HepG2 (cell line): Measurements from ENCODE around the gene FKBP1B. TPM values are rescaled to one million over a fixed set of nuclear protein-coding genes. Genes with fewer than 3 reads are reported as not detected.

ENCODE experiments used
- ATF1 ChIP-seq: IDR thresholded peaks from 2 replicates; pipeline ENCODE4 v1.6.1; 2016; ENCODE audit warnings: mild to moderate bottlenecking, control low read depth
- FOSL2 ChIP-seq: sonication (generic); formaldehyde crosslinking; IDR thresholded peaks from 2 replicates; pipeline ENCODE4 v1.4.0; 2020; ENCODE audit warnings: missing genetic modification reagents
- GFI1 ChIP-seq: sonication (generic); formaldehyde crosslinking; IDR thresholded peaks from 2 replicates; pipeline ENCODE4 v1.5.0; 2020; ENCODE audit warnings: missing genetic modification reagents, mild to moderate bottlenecking, borderline replicate concordance
- MED1 ChIP-seq: sonication (generic); formaldehyde crosslinking; IDR thresholded peaks from 2 replicates; pipeline ENCODE4 v1.4.0; 2020; ENCODE audit warnings: missing genetic modification reagents
- NFYC ChIP-seq: IDR thresholded peaks from 2 replicates; pipeline ENCODE4 v1.6.1; 2016; ENCODE audit warnings: missing genetic modification reagents, missing compliant biosample characterization
- PCBP1 ChIP-seq: fragments of 200-400 bp; formaldehyde crosslinking; IDR thresholded peaks from 2 replicates; pipeline ENCODE4 v1.6.1; 2017; ENCODE audit warnings: mild to moderate bottlenecking, low read depth, low read length, borderline replicate concordance
- POLR2AphosphoS5 ChIP-seq: IDR thresholded peaks from 2 replicates; pipeline ENCODE4 v1.6.1; 2012; ENCODE audit warnings: low read depth, low read length
- REPIN1 ChIP-seq: sonication (generic); formaldehyde crosslinking; IDR thresholded peaks from 2 replicates; pipeline ENCODE4 v1.8.0; 2022; ENCODE audit warnings: missing genetic modification reagents, low read depth, mild to moderate bottlenecking, borderline replicate concordance
- SRF ChIP-seq: IDR thresholded peaks from 2 replicates; pipeline ENCODE4 v1.6.1; 2011; ENCODE audit warnings: mild to moderate bottlenecking, low read depth, low read length, moderate library complexity
- SYNCRIP ChIP-seq: fragments of 200-400 bp; formaldehyde crosslinking; IDR thresholded peaks from 2 replicates; pipeline ENCODE4 v1.6.1; 2018; ENCODE audit warnings: mild to moderate bottlenecking, low read depth, low read length; ENCODE audit not compliant: insufficient read depth
- U2AF2 ChIP-seq: fragments of 200-400 bp; formaldehyde crosslinking; IDR thresholded peaks from 2 replicates; pipeline ENCODE4 v1.6.1; 2017; ENCODE audit warnings: low read depth, mild to moderate bottlenecking, low read length
- YY1 ChIP-seq: IDR thresholded peaks from 2 replicates; pipeline ENCODE4 v1.6.1; 2011; ENCODE audit warnings: low read length, low read depth, moderate library complexity, mild to moderate bottlenecking; ENCODE audit not compliant: insufficient read depth, insufficient replicate concordance
- ZBTB7A ChIP-seq: sonication (generic); formaldehyde crosslinking; IDR thresholded peaks from 2 replicates; pipeline ENCODE4 v1.8.0; 2022; ENCODE audit warnings: mild to moderate bottlenecking, missing genetic modification reagents
- ZEB1 ChIP-seq: IDR thresholded peaks from 2 replicates; pipeline ENCODE4 v1.6.1; 2012; ENCODE audit warnings: mild to moderate bottlenecking, low read depth, inconsistent platforms; ENCODE audit not compliant: insufficient replicate concordance
- ZNF136 ChIP-seq: sonication (generic); formaldehyde crosslinking; IDR thresholded peaks from 2 replicates; pipeline ENCODE4 v1.8.1; 2022; ENCODE audit warnings: low read depth, mild to moderate bottlenecking, moderate library complexity, missing genetic modification reagents
- ZNF350 ChIP-seq: sonication (generic); formaldehyde crosslinking; IDR thresholded peaks from 2 replicates; pipeline ENCODE4 v1.4.0; 2020; ENCODE audit warnings: mild to moderate bottlenecking, low read depth, missing genetic modification reagents, borderline replicate concordance
- ZNF501 ChIP-seq: sonication (generic); formaldehyde crosslinking; IDR thresholded peaks from 2 replicates; pipeline ENCODE4 v1.5.1; 2020; ENCODE audit warnings: mild to moderate bottlenecking, moderate library complexity, missing genetic modification reagents
- ZNF543 ChIP-seq: sonication (generic); formaldehyde crosslinking; IDR thresholded peaks from 2 replicates; pipeline ENCODE4 v1.4.0; 2020; ENCODE audit warnings: mild to moderate bottlenecking, missing genetic modification reagents
- ZNF558 ChIP-seq: sonication (generic); formaldehyde crosslinking; IDR thresholded peaks from 2 replicates; pipeline ENCODE4 v1.9.0; 2022; ENCODE audit warnings: mild to moderate bottlenecking, missing genetic modification reagents, borderline replicate concordance
- ZNF724P ChIP-seq: sonication (generic); formaldehyde crosslinking; IDR thresholded peaks from 2 replicates; pipeline ENCODE4 v1.8.0; 2022; ENCODE audit warnings: missing genetic modification reagents, borderline replicate concordance
- polyA plus RNA-seq, 8 experiments: library from polyadenylated mRNA; depleted of rRNA in 3 of 8; stranded (reverse) in 7 of 8; unstranded in 1 of 8; fragments of >200 nt; fragmentation: Illumina TruSeq in 4 of 8; extraction: Trizol in 4 of 8; gene quantifications; 2 replicates each; pipeline versions ENCODE4 v1.2.1 to v1.2.3, GENCODE V29; 2011 to 2016; ENCODE audit warnings: low read depth in 4 of 8, missing spikeins in 1 of 8, mixed read lengths in 1 of 8; ENCODE audit not compliant: insufficient read depth in 1 of 8
- total RNA-seq, 5 experiments: library from RNA; depleted of rRNA; stranded (reverse); fragments of >200 nt; fragmentation: Illumina TruSeq; extraction: Trizol; gene quantifications; 2 replicates each; pipeline ENCODE4 v1.2.3, GENCODE V29; 2016; ENCODE audit warnings: low read depth in 1 of 5
- TF ChIP-seq, protein P1 (sequence below): sonication (generic); formaldehyde crosslinking; IDR thresholded peaks from 2 replicates; pipeline ENCODE4 v1.4.0; 2020; ENCODE audit warnings: missing genetic modification reagents, mild to moderate bottlenecking, borderline replicate concordance
- TF ChIP-seq, protein P2 (sequence below): IDR thresholded peaks from 2 replicates; pipeline ENCODE4 v1.6.1; 2016; ENCODE audit warnings: low read depth, borderline replicate concordance
- TF ChIP-seq, protein P3 (sequence below): sonication (generic); formaldehyde crosslinking; IDR thresholded peaks from 2 replicates; pipeline ENCODE4 v1.8.0; 2022; ENCODE audit warnings: missing genetic modification reagents, mild to moderate bottlenecking, moderate library complexity, borderline replicate concordance
- TF ChIP-seq, protein P4 (sequence below): sonication (generic); formaldehyde crosslinking; IDR thresholded peaks from 2 replicates; pipeline ENCODE4 v1.4.0; 2020; ENCODE audit warnings: missing genetic modification reagents

The FKBP1B gene
- total and polyA plus RNA-seq, 2 of the 13 experiments (the other 11 are each of a cell fraction or from before 2014, with no cell fraction given), result 35.2 to 96.3 TPM

DNA sequence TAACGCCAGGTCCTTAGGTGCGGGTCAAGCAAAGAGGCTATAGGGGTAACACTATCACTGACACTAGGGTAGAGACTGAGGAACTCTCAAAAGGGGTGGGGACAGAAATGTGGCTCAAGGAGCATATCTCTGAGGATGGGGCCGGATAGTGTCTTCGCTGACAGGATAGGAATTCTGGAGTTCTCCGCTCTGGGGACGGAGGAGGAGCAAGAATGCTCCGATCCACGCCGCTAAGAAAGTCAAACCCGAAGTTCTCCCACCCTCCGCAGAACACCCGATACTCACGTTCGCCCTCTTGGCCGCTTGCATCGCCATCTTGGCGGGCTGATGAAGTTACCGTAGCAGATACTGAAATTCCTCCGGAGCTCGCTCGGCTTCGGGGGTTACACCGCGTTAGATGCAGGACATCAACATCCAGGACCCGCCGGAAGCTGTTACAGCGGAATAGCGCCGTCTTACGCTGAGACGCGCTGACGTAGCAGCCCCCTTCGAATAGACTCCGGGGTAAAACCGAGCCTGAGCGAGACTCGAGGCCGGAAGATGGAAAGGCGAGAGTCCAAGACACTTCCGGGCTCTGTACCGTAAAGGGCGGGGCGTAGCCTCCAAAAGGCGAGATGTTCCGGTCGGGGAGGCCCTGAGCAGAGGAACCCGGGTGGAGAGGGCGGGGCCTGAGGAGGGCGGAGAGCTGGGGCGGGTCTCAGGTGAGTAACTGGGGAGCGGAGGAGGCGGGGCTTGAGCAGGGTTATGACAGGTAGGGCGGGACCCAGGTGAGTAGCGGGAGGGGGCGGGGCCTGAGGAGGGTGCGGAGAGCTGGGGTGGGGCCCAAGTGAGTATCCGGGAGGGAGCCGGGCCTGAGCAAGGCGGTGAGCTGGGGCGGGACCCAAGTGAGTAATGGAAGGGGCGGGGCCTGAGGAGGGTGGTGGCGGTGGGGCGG, 26.6 kb downstream of the FKBP1B start, which contains the start of gene SF3B6 (continued):
- TF ChIP-seq GFI1 (CRISPR knock-in tag) (peak; percentile 77; the same call in 1 of the 2 replicates), YY1 (peak; percentile 88), SYNCRIP (no peak), FOSL2 (peak; percentile 80), ZNF558 (no peak; the same call in 1 of the 2 replicates), U2AF2 (peak; percentile 90; the same call in 1 of the 2 replicates), SRF (peak; percentile 99), ZNF724P (CRISPR knock-in tag) (peak; percentile 79; the same call in 1 of the 2 replicates), ZNF543 (CRISPR knock-in tag) (peak; percentile 87), NFYC (CRISPR knock-in tag) (peak; percentile 60; the same call in 1 of the 2 replicates), ZEB1 (peak; percentile 98), ZNF350 (CRISPR knock-in tag) (peak; percentile 100), ZNF136 (CRISPR knock-in tag) (peak; percentile 92; the same call in 1 of the 2 replicates), ZNF501 (peak; percentile 99), REPIN1 (CRISPR knock-in tag) (peak; percentile 99), ZBTB7A (no peak), ATF1 (CRISPR knock-in tag) (peak; percentile 99), POLR2AphosphoS5 (peak; percentile 98), MED1 (peak; percentile 94), PCBP1 (peak; percentile 88; the same call in 1 of the 2 replicates)
- TF ChIP-seq, protein P1, sequence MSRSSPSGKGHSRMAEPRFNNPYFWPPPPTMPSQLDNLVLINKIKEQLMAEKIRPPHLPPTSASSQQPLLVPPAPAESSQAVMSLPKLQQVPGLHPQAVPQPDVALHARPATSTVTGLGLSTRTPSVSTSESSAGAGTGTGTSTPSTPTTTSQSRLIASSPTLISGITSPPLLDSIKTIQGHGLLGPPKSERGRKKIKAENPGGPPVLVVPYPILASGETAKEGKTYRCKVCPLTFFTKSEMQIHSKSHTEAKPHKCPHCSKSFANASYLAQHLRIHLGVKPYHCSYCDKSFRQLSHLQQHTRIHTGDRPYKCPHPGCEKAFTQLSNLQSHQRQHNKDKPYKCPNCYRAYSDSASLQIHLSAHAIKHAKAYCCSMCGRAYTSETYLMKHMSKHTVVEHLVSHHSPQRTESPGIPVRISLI (CRISPR knock-in tag), result peak; percentile 77; the same call in 1 of the 2 replicates
- TF ChIP-seq, protein P2, sequence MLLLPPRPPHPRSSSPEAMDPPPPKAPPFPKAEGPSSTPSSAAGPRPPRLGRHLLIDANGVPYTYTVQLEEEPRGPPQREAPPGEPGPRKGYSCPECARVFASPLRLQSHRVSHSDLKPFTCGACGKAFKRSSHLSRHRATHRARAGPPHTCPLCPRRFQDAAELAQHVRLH (CRISPR knock-in tag), result peak; percentile 97
- TF ChIP-seq, protein P3, sequence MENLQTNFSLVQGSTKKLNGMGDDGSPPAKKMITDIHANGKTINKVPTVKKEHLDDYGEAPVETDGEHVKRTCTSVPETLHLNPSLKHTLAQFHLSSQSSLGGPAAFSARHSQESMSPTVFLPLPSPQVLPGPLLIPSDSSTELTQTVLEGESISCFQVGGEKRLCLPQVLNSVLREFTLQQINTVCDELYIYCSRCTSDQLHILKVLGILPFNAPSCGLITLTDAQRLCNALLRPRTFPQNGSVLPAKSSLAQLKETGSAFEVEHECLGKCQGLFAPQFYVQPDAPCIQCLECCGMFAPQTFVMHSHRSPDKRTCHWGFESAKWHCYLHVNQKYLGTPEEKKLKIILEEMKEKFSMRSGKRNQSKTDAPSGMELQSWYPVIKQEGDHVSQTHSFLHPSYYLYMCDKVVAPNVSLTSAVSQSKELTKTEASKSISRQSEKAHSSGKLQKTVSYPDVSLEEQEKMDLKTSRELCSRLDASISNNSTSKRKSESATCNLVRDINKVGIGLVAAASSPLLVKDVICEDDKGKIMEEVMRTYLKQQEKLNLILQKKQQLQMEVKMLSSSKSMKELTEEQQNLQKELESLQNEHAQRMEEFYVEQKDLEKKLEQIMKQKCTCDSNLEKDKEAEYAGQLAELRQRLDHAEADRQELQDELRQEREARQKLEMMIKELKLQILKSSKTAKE (CRISPR knock-in tag), result no peak
- TF ChIP-seq, protein P4, sequence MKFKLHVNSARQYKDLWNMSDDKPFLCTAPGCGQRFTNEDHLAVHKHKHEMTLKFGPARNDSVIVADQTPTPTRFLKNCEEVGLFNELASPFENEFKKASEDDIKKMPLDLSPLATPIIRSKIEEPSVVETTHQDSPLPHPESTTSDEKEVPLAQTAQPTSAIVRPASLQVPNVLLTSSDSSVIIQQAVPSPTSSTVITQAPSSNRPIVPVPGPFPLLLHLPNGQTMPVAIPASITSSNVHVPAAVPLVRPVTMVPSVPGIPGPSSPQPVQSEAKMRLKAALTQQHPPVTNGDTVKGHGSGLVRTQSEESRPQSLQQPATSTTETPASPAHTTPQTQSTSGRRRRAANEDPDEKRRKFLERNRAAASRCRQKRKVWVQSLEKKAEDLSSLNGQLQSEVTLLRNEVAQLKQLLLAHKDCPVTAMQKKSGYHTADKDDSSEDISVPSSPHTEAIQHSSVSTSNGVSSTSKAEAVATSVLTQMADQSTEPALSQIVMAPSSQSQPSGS, result peak; percentile 99
